Pancreas (tissue), 10 donors: ENCODE results near the gene SERINC5. TPM values are rescaled to one million over a fixed set of nuclear protein-coding genes. Genes with fewer than 3 reads are reported as not detected.

ENCODE experiments used
- ATAC-seq, 4 donors: fragments of 200-7000 bp; cut with Tn5 transposase; one replicate each; pipeline versions ENCODE4 v1.8.0 to v1.9.1; 2020; ENCODE audit warnings: mild to moderate bottlenecking in 4 of 4, moderate library complexity in 4 of 4
- DNase-seq, 6 donors: peaks; one replicate each; pipeline ENCODE4 v3.0.0-alpha.2; 2020
- FAIRE-seq: peaks from 2 replicates; lab custom pipeline; 2012; peaks lifted over from hg19 to GRCh38; lab: Jason Lieb, UNC
- H3K27ac ChIP-seq, 4 donors: fragments of 200-600 bp; sonication (generic); 1 replicate in 3 of 4; 2 replicates in 1 of 4; pipeline versions ENCODE4 v1.5.0 to v1.8.0; 2020
- H3K27me3 ChIP-seq, 4 donors: fragments of 200-600 bp; one replicate each; pipeline ENCODE4 v1.8.0; 2021
- H3K36me3 ChIP-seq, 3 donors: fragments of 200-600 bp; sonication (generic) in 1 of 3; one replicate each; pipeline versions ENCODE4 v1.5.0 to v1.8.0; 2020 to 2021
- H3K4me1 ChIP-seq, 3 donors: fragments of 200-600 bp; one replicate each; pipeline ENCODE4 v1.8.0; 2021
- H3K4me3 ChIP-seq, 4 donors: fragments of 200-600 bp; sonication (generic) in 2 of 4; one replicate each; pipeline versions ENCODE4 v1.5.0 to v1.8.0; 2020 to 2021
- H3K9me3 ChIP-seq, 4 donors: fragments of 200-600 bp; one replicate each; pipeline ENCODE4 v1.8.0; 2021
- WGBS, 2 donors: extraction: QIAGEN DNeasy Blood & Tissue Kit; methylation state at CpG; one replicate each; pipeline ENCODE4 v1.1.7; 2013; 5-methylcytosine and 5-hydroxymethylcytosine counted together
- intact Hi-C, 3 donors: fragments of 100-400 bp; cut with DNase I; formaldehyde crosslinking; loops; one replicate each; pipeline versions ENCODE4 v1.11.1 to v1.14.2; 2022
- polyA plus RNA-seq, 2 donors: library from polyadenylated mRNA; stranded (reverse); fragments of 200-250 nt; gene quantifications; one replicate each; pipeline ENCODE4 v1.2.3, GENCODE V29; 2013
- total RNA-seq, 6 donors: library from RNA; stranded (reverse); fragmentation: NEBNext Ultra II Directional in 4 of 6; extraction: Animal tissue kit (Norgen Biotek cat#: 25700) in 4 of 6; gene quantifications; one replicate each; pipeline versions ENCODE4 v1.2.1 to v1.2.4, GENCODE V29; 2021 to 2023
- TF ChIP-seq, protein P1 (sequence below), 4 donors: fragments of 200-600 bp; sonication (generic) in 3 of 4; IDR thresholded peaks; one replicate each; pipeline versions ENCODE4 v1.5.0 to v1.8.0; 2021; ENCODE audit warnings: antibody characterized with exemption in 4 of 4
- donor health status: healthy with polysubstance abuse.
- donor health status: DM: no; HTN: no; CAD: no; lungs with moderate emphysema.
- donor health status: DM: no; HTN: no; CAD: no.
- donor health status: control.
- donor health status: control.
- donor health status: Bipolar disorder and iron deficiency.
- donor health status: DM: yes; HTN: yes; CAD: no.
- donor health status: DM: no; HTN: no; CAD: no.
- donor health status: DM: no; HTN: no; CAD: no.
- donor health status: DM: yes; HTN: yes; CAD: no.

SERINC5 gene
- total and polyA plus RNA-seq, 8 donors: 3.7 to 43.2 (median 14.8) TPM

DNA sequence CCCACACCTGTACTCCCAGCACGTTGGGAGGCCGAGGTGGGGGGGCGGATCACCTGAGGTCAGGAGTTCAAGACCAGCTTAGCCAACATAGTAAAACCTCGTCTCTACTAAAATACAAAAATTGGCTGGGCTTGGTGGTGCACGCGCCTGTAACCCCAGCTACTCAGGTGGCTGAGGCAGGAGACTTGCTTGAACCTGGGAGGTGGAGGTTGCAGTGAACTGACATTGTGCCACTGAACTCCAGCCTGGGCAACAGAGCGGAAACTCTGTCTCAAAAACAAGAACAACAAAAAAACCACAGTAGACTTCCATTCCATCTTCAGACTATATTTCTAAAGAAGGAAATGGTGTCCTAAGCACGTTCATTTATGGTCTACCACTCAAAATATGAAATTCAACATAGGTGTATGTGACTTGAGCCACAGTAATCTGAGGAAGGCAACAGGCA, 14.2 kb upstream of the SERINC5 start:
- intact Hi-C loops: loop anchor here in 1 of 3 donors (10.0 kb wide), 1 partner anchor 175 kb away; no protein-coding TSS in a partner anchor
- DNase-seq: no peak
- WGBS, 2 donors: 88 to 93% methylated on average over 8 of the region's 8 CpGs
- Histone ChIP-seq H3K4me1 (peaks cover 0 to 4% (median 0%) of the 10 kb centered on the region in 3 donors), H3K27ac (no peak overlapping the region), H3K9me3 (no peaks in the 10 kb centered on the region), H3K4me3 (no peak overlapping the region), H3K27me3 (no peaks in the 10 kb centered on the region), H3K36me3 (no peaks in the 10 kb centered on the region)
- TF ChIP-seq, protein P1, sequence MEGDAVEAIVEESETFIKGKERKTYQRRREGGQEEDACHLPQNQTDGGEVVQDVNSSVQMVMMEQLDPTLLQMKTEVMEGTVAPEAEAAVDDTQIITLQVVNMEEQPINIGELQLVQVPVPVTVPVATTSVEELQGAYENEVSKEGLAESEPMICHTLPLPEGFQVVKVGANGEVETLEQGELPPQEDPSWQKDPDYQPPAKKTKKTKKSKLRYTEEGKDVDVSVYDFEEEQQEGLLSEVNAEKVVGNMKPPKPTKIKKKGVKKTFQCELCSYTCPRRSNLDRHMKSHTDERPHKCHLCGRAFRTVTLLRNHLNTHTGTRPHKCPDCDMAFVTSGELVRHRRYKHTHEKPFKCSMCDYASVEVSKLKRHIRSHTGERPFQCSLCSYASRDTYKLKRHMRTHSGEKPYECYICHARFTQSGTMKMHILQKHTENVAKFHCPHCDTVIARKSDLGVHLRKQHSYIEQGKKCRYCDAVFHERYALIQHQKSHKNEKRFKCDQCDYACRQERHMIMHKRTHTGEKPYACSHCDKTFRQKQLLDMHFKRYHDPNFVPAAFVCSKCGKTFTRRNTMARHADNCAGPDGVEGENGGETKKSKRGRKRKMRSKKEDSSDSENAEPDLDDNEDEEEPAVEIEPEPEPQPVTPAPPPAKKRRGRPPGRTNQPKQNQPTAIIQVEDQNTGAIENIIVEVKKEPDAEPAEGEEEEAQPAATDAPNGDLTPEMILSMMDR (IDR thresholded peaks at IDR 0.05): no peak
- FAIRE-seq: no peak
- ATAC-seq: no peak

DNA sequence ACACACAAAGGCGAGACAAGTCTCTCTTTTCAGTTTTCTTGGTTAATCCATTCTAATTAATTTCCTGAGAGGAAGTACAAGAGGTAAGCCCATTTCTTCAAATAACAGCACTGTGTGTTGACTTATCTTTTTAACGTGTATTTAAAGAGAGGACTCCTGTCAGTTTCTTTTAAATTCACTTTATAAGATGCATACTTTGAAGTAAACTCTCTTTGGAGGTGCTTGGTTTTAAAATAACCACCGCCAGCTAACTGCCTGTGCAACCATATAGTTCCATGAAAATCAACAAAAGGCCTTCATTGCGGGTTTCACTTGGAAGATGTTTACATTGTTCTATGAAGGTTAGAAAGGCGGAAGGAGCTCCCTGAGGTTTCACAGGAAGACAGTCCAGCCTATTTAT, 13.1 kb upstream of the SERINC5 start:
- H3K36me3 ChIP-seq: no peaks in the 10 kb centered on the region
- TF ChIP-seq, protein P1 (IDR thresholded peaks at IDR 0.05): no peak
- DNase-seq (no peak), ATAC-seq (no peak), FAIRE-seq (peak; percentile 43)
- H3K4me3 ChIP-seq: no peak overlapping the region
- intact Hi-C loops: no loop called here
- H3K9me3 ChIP-seq: no peaks in the 10 kb centered on the region
- H3K27me3 ChIP-seq: no peaks in the 10 kb centered on the region
- H3K4me1 ChIP-seq: peaks cover 0 to 4% (median 0%) of the 10 kb centered on the region in 3 donors
- no peak overlapping the region for H3K27ac ChIP-seq
- 73 to 79% methylated on average over 5 of the region's 5 CpGs for WGBS, 2 donors

DNA sequence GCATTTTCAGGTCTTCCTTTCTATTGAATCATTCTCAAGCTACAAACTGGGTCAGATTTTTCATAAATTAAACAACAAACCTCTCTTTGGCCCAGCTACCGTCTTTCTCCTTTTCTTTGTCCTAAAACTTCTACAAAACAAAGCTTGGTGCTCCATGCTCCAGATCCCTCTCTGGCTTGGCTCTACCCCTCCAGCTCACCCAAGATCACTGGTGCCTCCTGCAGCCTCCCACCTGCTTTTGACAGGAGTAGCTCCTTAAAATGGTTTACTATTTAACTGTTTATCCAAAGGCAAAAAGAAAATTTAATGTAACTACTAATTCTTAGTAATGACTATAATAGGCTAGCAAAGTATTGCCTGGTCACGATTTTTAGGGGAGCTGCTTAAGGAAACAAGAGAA, 10.7 kb upstream of the SERINC5 start:
- FAIRE-seq: no peak
- peaks cover 0 to 4% (median 0%) of the 10 kb centered on the region in 3 donors for H3K4me1 ChIP-seq
- no peaks in the 10 kb centered on the region for H3K27me3 ChIP-seq
- intact Hi-C loops: no loop called here
- H3K4me3 ChIP-seq: no peak overlapping the region
- DNase-seq: no peak
- ATAC-seq: peak in 1 of 4 donors; percentile 59
- no peaks in the 10 kb centered on the region for H3K36me3 ChIP-seq
- no peaks in the 10 kb centered on the region for H3K9me3 ChIP-seq
- WGBS, 2 donors: 64 to 66% methylated on average over 2 of the region's 2 CpGs
- H3K27ac ChIP-seq: no peak overlapping the region
- TF ChIP-seq, protein P1 (IDR thresholded peaks at IDR 0.05): no peak

DNA sequence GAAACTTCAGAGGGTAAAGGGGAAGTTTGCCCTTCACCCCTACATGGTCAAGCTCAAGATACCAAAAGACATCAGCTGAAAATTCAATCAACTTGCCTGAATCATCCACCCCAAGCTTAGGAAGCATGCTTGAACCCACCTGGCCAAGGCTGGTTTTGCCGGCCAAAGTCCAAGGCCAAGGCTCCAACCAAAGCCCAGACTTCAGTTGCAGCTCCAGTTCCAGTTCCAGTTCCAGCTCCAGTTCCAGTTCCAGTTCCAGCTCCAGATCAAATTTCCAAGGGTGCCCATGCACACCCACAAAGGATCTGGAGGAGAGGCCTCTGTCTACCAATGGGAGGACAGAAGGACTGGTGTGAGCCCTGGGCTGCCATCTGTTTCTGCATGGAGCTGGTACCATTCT, 4.6 kb upstream of the SERINC5 start:
- no peak overlapping the region for H3K4me3 ChIP-seq
- peak in 3 of 6 donors; percentile 38 to 69 (median 42) for DNase-seq
- WGBS, 2 donors: 24 to 36% methylated on average over 1 of the region's 1 CpG

More for the DNA sequence above, 4.6 kb upstream of the SERINC5 start:
- Histone ChIP-seq H3K27me3 (no peaks in the 10 kb centered on the region), H3K27ac (no peak overlapping the region), H3K36me3 (no peaks in the 10 kb centered on the region), H3K4me1 (peaks cover 0 to 6% (median 0%) of the 10 kb centered on the region in 3 donors), H3K9me3 (no peaks in the 10 kb centered on the region)
- no peak for FAIRE-seq
- intact Hi-C loops: no loop called here
- peak in 1 of 4 donors; percentile 12 for ATAC-seq
- TF ChIP-seq, protein P1 (IDR thresholded peaks at IDR 0.05): no peak
